GM18498 (cell line): Measurements from ENCODE around the gene FCRL5.
A peak's percentile ranks its signal among the peaks of the same experiment; 100 is the strongest.

ENCODE experiments used
- ATAC-seq: cut with Tn5 transposase; IDR thresholded peaks from one replicate; pipeline ENCODE4 v1.9.1; 2021; ENCODE audit warnings: mild to moderate bottlenecking, moderate library complexity; ENCODE audit not compliant: unreplicated experiment

The FCRL5 gene

GRCh38 chr1:157532569-157532968, 19.7 kb downstream of the FCRL5 start:
- no peak for ATAC-seq

GRCh38 chr1:157523774-157524493, 28.4 kb downstream of the FCRL5 start:
- peak; percentile 87 for ATAC-seq

- ATAC-seq = no peak
Observed at GRCh38 chr1:157521056-157521455, 31.3 kb downstream of the FCRL5 start.

GRCh38 chr1:157520386-157520935, 31.9 kb downstream of the FCRL5 start:
- no peak for ATAC-seq

- ATAC-seq = no peak
Observed at GRCh38 chr1:157519451-157519850, 32.9 kb downstream of the FCRL5 start.

GRCh38 chr1:157517016-157517415, 35.3 kb downstream of the FCRL5 start:
- ATAC-seq = no peak

GRCh38 chr1:157515709-157516108, 36.6 kb downstream of the FCRL5 start:
- ATAC-seq = no peak

GRCh38 chr1:157515141-157515540, 37.2 kb downstream of the FCRL5 start:
- no peak for ATAC-seq

- ATAC-seq = peak; percentile 66
Observed at GRCh38 chr1:157512036-157512969, 40.0 kb downstream of the FCRL5 start.

GRCh38 chr1:157509546-157510232, 42.6 kb downstream of the FCRL5 start:
- no peak for ATAC-seq

GRCh38 chr1:157505481-157506272, 46.6 kb downstream of the FCRL5 start:
- peak; percentile 93 for ATAC-seq

- ATAC-seq = no peak
Observed at GRCh38 chr1:157504646-157505045, 47.7 kb downstream of the FCRL5 start.

GRCh38 chr1:157499521-157499920, 52.8 kb downstream of the FCRL5 start:
- no peak for ATAC-seq

GRCh38 chr1:157498736-157499090, 53.6 kb downstream of the FCRL5 start:
- ATAC-seq = no peak

GRCh38 chr1:157497987-157498735, 54.2 kb downstream of the FCRL5 start:
- ATAC-seq = no peak

- no peak for ATAC-seq
Observed at GRCh38 chr1:157497284-157497683, 55.0 kb downstream of the FCRL5 start.

GRCh38 chr1:157496121-157496526, 56.2 kb downstream of the FCRL5 start:
- no peak for ATAC-seq

GRCh38 chr1:157495285-157495684, 57.0 kb downstream of the FCRL5 start:
- ATAC-seq = no peak

GRCh38 chr1:157494093-157494492, 58.2 kb downstream of the FCRL5 start:
- ATAC-seq = no peak
